Small intestine (tissue), 7 donors: ENCODE results near the gene RGP1. TPM values are rescaled to one million over a fixed set of nuclear protein-coding genes. Genes with fewer than 3 reads are reported as not detected.
A peak's percentile ranks its signal among the peaks of the same experiment; 100 is the strongest.

Source experiments
- DNase-seq, 2 donors: peaks; one replicate each; pipeline versions ENCODE4 v3.0.0 to v3.0.0-alpha.2; 2013
- FAIRE-seq: peaks from 2 replicates; lab custom pipeline; 2012; peaks lifted over from hg19 to GRCh38; lab: Jason Lieb, UNC
- H3K27ac ChIP-seq, 3 donors: one replicate each; pipeline ENCODE4 v1.5.1; 2013; ENCODE audit warnings: low read length in 2 of 3, mild to moderate bottlenecking in 2 of 3, control low read depth in 1 of 3, inconsistent platforms in 1 of 3, low read depth in 1 of 3, moderate library complexity in 1 of 3
- H3K27me3 ChIP-seq, 3 donors: one replicate each; pipeline ENCODE4 v1.6.1; 2013; ENCODE audit warnings: low read length in 3 of 3, inconsistent platforms in 1 of 3; ENCODE audit not compliant: control insufficient read depth in 3 of 3, insufficient read depth in 3 of 3
- H3K36me3 ChIP-seq, 3 donors: one replicate each; pipeline ENCODE4 v1.6.1; 2013; ENCODE audit warnings: low read length in 3 of 3, inconsistent platforms in 1 of 3, low read depth in 1 of 3, mild to moderate bottlenecking in 1 of 3, moderate library complexity in 1 of 3; ENCODE audit not compliant: control insufficient read depth in 3 of 3, insufficient read depth in 2 of 3
- H3K4me1 ChIP-seq, 3 donors: one replicate each; pipeline ENCODE4 v1.6.1; 2013; ENCODE audit warnings: low read length in 2 of 3, inconsistent platforms in 1 of 3, low read depth in 1 of 3, mild to moderate bottlenecking in 1 of 3, moderate library complexity in 1 of 3; ENCODE audit not compliant: control insufficient read depth in 3 of 3, insufficient read depth in 2 of 3
- H3K4me3 ChIP-seq, 3 donors: one replicate each; pipeline ENCODE4 v1.5.1; 2013; ENCODE audit warnings: low read length in 3 of 3, control low read depth in 1 of 3, inconsistent platforms in 1 of 3, low read depth in 1 of 3, mild to moderate bottlenecking in 1 of 3, moderate library complexity in 1 of 3
- H3K9me3 ChIP-seq, 2 donors: one replicate each; pipeline ENCODE4 v1.6.1; 2013; ENCODE audit warnings: low read depth in 1 of 2, low read length in 1 of 2; ENCODE audit not compliant: control insufficient read depth in 2 of 2, insufficient read depth in 1 of 2
- WGBS, 3 donors: extraction: QIAGEN DNeasy Blood & Tissue Kit; methylation state at CpG; one replicate each; pipeline ENCODE4 v1.1.7; 2013; 5-methylcytosine and 5-hydroxymethylcytosine counted together
- polyA plus RNA-seq, 4 donors: library from polyadenylated mRNA; stranded (reverse) in 3 of 4; unstranded in 1 of 4; fragments of 200-250 nt in 3 of 4; fragments of 120-200 nt in 1 of 4; gene quantifications; one replicate each; pipeline versions ENCODE4 v1.2.1 to v1.2.3, GENCODE V29; 2013
- donor health status: healthy with polysubstance abuse.
- donor health status: control.
- donor health status: control.
- donor health status: Bipolar disorder and iron deficiency.
- donor health status: healthy.

Gene RGP1
- polyA plus RNA-seq, 4 donors = 8.1 to 20.9 (median 15.4) TPM

GRCh38 chr9:35774907-35775635, 26.0 kb downstream of the RGP1 start:
- Histone ChIP-seq H3K27ac (peak overlapping the region in 1 of 3 donors; percentile 57), H3K9me3 (no peaks in the 10 kb centered on the region), H3K4me1 (peaks cover 2 to 29% (median 8%) of the 10 kb centered on the region in 3 donors), H3K36me3 (peaks cover 0 to 9% (median 2%) of the 10 kb centered on the region in 3 donors), H3K27me3 (no peaks in the 10 kb centered on the region), H3K4me3 (no peak overlapping the region)
- DNase-seq = peak in 1 of 2 donors; percentile 42
- 57 to 74% (median 72%) methylated on average over 7 of the region's 7 CpGs for WGBS, 3 donors
- no peak for FAIRE-seq

GRCh38 chr9:35776018-35776417, 26.9 kb downstream of the RGP1 start:
- no peak for FAIRE-seq
- Histone ChIP-seq H3K4me1 (peaks cover 0 to 22% (median 4%) of the 10 kb centered on the region in 3 donors), H3K9me3 (no peaks in the 10 kb centered on the region), H3K27me3 (no peaks in the 10 kb centered on the region), H3K27ac (no peak overlapping the region), H3K4me3 (no peak overlapping the region), H3K36me3 (peaks cover 0 to 9% (median 2%) of the 10 kb centered on the region in 3 donors)
- no peak for DNase-seq
- WGBS, 3 donors = 79 to 82% (median 79%) methylated on average over 4 of the region's 4 CpGs

GRCh38 chr9:35778496-35778895, 29.4 kb downstream of the RGP1 start:
- H3K27me3 ChIP-seq = no peaks in the 10 kb centered on the region
- no peak for DNase-seq
- H3K4me3 ChIP-seq = no peak overlapping the region
- peaks cover 0 to 8% (median 0%) of the 10 kb centered on the region in 3 donors for H3K4me1 ChIP-seq
- no peak overlapping the region for H3K27ac ChIP-seq
- FAIRE-seq = no peak
- no peaks in the 10 kb centered on the region for H3K9me3 ChIP-seq
- 90 to 94% (median 92%) methylated on average over 3 of the region's 3 CpGs for WGBS, 3 donors
- peaks cover 0 to 5% (median 2%) of the 10 kb centered on the region in 3 donors for H3K36me3 ChIP-seq

- Histone ChIP-seq H3K9me3 (no peaks in the 10 kb centered on the region), H3K27me3 (no peaks in the 10 kb centered on the region), H3K27ac (no peak overlapping the region), H3K4me3 (no peak overlapping the region), H3K4me1 (no peaks in the 10 kb centered on the region), H3K36me3 (peaks cover 0 to 12% (median 5%) of the 10 kb centered on the region in 3 donors)
- no peak for FAIRE-seq
- DNase-seq = no peak
- 74 to 91% (median 82%) methylated on average over 2 of the region's 2 CpGs for WGBS, 3 donors
Measured at GRCh38 chr9:35781066-35781465, 32.0 kb downstream of the RGP1 start.

- FAIRE-seq (no peak), DNase-seq (no peak)
- Histone ChIP-seq H3K9me3 (no peaks in the 10 kb centered on the region), H3K4me1 (no peaks in the 10 kb centered on the region), H3K36me3 (peaks cover 0 to 17% (median 5%) of the 10 kb centered on the region in 3 donors), H3K27me3 (no peaks in the 10 kb centered on the region), H3K27ac (no peak overlapping the region), H3K4me3 (no peak overlapping the region)
Measured at GRCh38 chr9:35783418-35783817, 34.3 kb downstream of the RGP1 start.

- Histone ChIP-seq H3K4me3 (no peak overlapping the region), H3K4me1 (peaks cover 0 to 8% (median 0%) of the 10 kb centered on the region in 3 donors), H3K9me3 (no peaks in the 10 kb centered on the region), H3K27ac (no peak overlapping the region), H3K27me3 (no peaks in the 10 kb centered on the region), H3K36me3 (peaks cover 0 to 46% (median 2%) of the 10 kb centered on the region in 3 donors)
- no peak for FAIRE-seq
- 93 to 98% (median 98%) methylated on average over 2 of the region's 2 CpGs for WGBS, 3 donors
- DNase-seq = no peak
Measured at GRCh38 chr9:35789541-35789940, 40.5 kb downstream of the RGP1 start.

- H3K9me3 ChIP-seq = no peaks in the 10 kb centered on the region
- H3K36me3 ChIP-seq = peaks cover 0 to 44% (median 2%) of the 10 kb centered on the region in 3 donors
- no peak for DNase-seq
- FAIRE-seq = no peak
- peaks cover 0 to 8% (median 0%) of the 10 kb centered on the region in 3 donors for H3K4me1 ChIP-seq
- no peak overlapping the region for H3K27ac ChIP-seq
- H3K27me3 ChIP-seq = no peaks in the 10 kb centered on the region
- 34 to 38% (median 36%) methylated on average over 4 of the region's 4 CpGs for WGBS, 3 donors
- no peak overlapping the region for H3K4me3 ChIP-seq
Measured at GRCh38 chr9:35790025-35790384, 40.9 kb downstream of the RGP1 start.

GRCh38 chr9:35790385-35791296, 41.6 kb downstream of the RGP1 start:
- WGBS, 3 donors = 51 to 66% (median 66%) methylated on average over 37 of the region's 37 CpGs
- H3K4me1 ChIP-seq = peaks cover 0 to 8% (median 0%) of the 10 kb centered on the region in 3 donors
- peak overlapping the region in 1 of 3 donors; percentile 16 for H3K4me3 ChIP-seq
- FAIRE-seq (no peak), DNase-seq (peak; percentile 76 to 84)
- no peaks in the 10 kb centered on the region for H3K9me3 ChIP-seq
- peaks cover 0 to 41% (median 2%) of the 10 kb centered on the region in 3 donors for H3K36me3 ChIP-seq
- H3K27me3 ChIP-seq = no peaks in the 10 kb centered on the region
- H3K27ac ChIP-seq = peak overlapping the region in 2 of 3 donors; percentile 9 to 19
